Osteocyte (in vitro differentiated cells): ENCODE results near the gene MCRIP2. TPM values are rescaled to one million over a fixed set of nuclear protein-coding genes. Genes with fewer than 3 reads are reported as not detected.

ENCODE experiments used
- DNase-seq: peaks from one replicate; pipeline ENCODE4 v3.0.0; 2021; ENCODE audit warnings: mixed read lengths; ENCODE audit not compliant: unreplicated experiment; ENCODE audit errors: extremely low spot score
- H3K27ac Mint-ChIP-seq: one replicate; pipeline ENCODE4 v1.8.0; 2021; ENCODE audit warnings: mild to moderate bottlenecking, mixed read lengths; ENCODE audit not compliant: unreplicated experiment
- H3K27me3 Mint-ChIP-seq: one replicate; pipeline ENCODE4 v1.8.0; 2021; ENCODE audit warnings: mixed read lengths; ENCODE audit not compliant: unreplicated experiment
- H3K36me3 Mint-ChIP-seq: one replicate; pipeline ENCODE4 v1.8.0; 2021; ENCODE audit warnings: mixed read lengths; ENCODE audit not compliant: unreplicated experiment
- H3K4me1 Mint-ChIP-seq: one replicate; pipeline ENCODE4 v1.8.0; 2021; ENCODE audit warnings: mixed read lengths; ENCODE audit not compliant: unreplicated experiment
- H3K4me3 Mint-ChIP-seq: one replicate; pipeline ENCODE4 v1.8.0; 2021; ENCODE audit warnings: mild to moderate bottlenecking, moderate library complexity, mixed read lengths; ENCODE audit not compliant: unreplicated experiment
- H3K9me3 Mint-ChIP-seq: one replicate; pipeline ENCODE4 v1.8.0; 2021; ENCODE audit warnings: mixed read lengths; ENCODE audit not compliant: unreplicated experiment
- long read RNA-seq: library from polyadenylated mRNA; unstranded; transcript quantifications from one replicate; pipeline ENCODE4 v2.0.0, GENCODE V29; 2021
- total RNA-seq: library from RNA; stranded (reverse); gene quantifications from 2 replicates; pipeline ENCODE4 v1.2.1, GENCODE V29; 2021
- TF ChIP-seq, protein P1 (sequence below): fragments of 200-600 bp; sonication (generic); IDR thresholded peaks from 2 replicates; pipeline ENCODE4 v1.5.0; 2021; ENCODE audit warnings: antibody characterized with exemption, mild to moderate bottlenecking, moderate library complexity

Gene MCRIP2, protein sequence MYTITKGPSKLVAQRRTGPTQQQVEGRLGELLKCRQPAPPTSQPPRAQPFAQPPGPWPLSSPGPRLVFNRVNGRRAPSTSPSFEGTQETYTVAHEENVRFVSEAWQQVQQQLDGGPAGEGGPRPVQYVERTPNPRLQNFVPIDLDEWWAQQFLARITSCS
- 11.3 and 14.8 TPM in 2 replicates for total RNA-seq
- long read RNA-seq, result 0 reads

GRCh38 chr16:641326-642188, at the start of gene MCRIP2:
TSS of gene MCRIP2 (plus strand) at chr16:641828. CDS start at chr16:641992, 164 bp downstream.
- H3K27ac Mint-ChIP-seq, result no peak within 1 kb of the TSS
- peak within 1 kb of the TSS; percentile 61 for H3K4me3 Mint-ChIP-seq
- no peaks in the 10 kb centered on the region for H3K27me3 Mint-ChIP-seq
- TF ChIP-seq, protein P1, sequence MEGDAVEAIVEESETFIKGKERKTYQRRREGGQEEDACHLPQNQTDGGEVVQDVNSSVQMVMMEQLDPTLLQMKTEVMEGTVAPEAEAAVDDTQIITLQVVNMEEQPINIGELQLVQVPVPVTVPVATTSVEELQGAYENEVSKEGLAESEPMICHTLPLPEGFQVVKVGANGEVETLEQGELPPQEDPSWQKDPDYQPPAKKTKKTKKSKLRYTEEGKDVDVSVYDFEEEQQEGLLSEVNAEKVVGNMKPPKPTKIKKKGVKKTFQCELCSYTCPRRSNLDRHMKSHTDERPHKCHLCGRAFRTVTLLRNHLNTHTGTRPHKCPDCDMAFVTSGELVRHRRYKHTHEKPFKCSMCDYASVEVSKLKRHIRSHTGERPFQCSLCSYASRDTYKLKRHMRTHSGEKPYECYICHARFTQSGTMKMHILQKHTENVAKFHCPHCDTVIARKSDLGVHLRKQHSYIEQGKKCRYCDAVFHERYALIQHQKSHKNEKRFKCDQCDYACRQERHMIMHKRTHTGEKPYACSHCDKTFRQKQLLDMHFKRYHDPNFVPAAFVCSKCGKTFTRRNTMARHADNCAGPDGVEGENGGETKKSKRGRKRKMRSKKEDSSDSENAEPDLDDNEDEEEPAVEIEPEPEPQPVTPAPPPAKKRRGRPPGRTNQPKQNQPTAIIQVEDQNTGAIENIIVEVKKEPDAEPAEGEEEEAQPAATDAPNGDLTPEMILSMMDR, result no peak
- peaks cover 14% of the 10 kb centered on the region for H3K4me1 Mint-ChIP-seq
- H3K9me3 Mint-ChIP-seq, result no peaks in the 10 kb centered on the region
- DNase-seq, result no peak
- no peaks in the 10 kb centered on the region for H3K36me3 Mint-ChIP-seq

DNA sequence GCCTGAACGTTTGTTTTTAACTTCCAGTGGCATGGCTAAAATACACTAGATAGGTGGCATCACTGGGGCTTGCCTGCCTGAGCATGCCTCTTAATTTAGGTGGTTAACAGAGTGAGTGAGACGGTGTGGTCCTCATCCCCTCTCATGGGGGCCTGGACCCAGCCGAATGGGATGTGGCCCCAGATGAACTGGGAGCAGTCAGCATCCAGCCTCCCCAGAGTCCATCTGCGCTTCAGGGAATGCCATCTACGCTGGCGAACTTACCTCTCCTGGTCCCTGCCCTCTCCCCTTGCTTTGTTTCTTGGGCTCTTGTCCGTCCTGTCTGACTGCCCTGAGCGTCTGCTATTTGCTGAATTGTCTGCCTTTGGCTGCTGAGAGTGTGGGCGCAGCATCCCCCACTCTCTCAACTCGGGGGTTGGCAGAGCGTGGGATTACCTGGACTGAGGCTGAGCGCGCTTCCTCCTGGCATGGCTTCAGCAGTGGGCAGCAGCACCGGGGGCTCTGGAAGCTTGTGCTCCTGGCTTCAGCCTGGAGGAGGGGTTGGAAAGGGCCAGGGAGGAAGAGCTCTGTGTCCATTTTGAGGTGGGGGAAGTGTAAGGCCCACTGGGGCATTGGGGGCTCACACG, 49.6 kb upstream of the MCRIP2 start:
- H3K9me3 Mint-ChIP-seq, result no peaks in the 10 kb centered on the region
- H3K4me3 Mint-ChIP-seq, result no peak overlapping the region
- peaks cover 37% of the 10 kb centered on the region for H3K4me1 Mint-ChIP-seq
- H3K27me3 Mint-ChIP-seq, result no peaks in the 10 kb centered on the region
- TF ChIP-seq, protein P1, result no peak
- peaks cover 13% of the 10 kb centered on the region for H3K36me3 Mint-ChIP-seq
- H3K27ac Mint-ChIP-seq, result no peak overlapping the region
- no peak for DNase-seq

DNA sequence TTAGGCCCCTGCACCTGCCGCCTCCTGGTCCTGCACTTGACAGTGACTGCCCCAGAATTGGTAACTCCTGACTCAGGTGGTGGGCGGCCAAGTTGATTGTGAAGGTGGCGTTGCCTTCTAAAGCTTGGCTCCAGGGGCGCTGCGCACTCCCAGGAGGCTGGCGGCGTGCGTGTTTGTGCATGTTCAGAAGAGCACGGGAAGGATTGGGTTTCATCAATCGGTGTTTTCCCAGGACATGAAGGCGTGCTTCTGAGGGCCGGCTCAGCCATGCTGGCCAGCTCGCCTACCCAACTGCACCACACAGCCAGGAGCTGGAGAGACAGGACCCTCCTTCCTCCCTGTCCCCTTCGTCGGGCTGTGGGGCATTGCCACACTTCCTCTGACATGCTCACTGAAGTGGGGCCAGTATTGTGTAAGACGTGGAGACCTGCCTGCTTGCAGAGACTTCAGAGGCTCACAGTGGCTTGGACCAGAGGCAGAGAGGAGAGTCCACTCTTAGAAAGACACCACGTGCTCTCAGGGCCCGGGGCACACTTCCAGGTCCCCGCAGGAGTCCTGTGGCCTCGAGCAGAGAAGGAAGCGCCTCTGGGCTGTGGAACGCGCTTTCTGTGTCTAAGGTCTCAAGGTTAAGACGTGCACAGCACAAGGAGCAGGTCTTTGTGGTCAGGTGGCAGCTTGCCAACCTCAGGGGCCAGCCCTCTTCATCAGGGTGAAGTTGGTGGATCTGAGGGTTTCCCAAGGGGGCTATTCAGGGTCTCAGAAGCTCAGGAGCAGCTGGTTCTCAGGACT, 48.9 kb upstream of the MCRIP2 start:
- Mint-ChIP-seq H3K27ac (no peak overlapping the region), H3K36me3 (peaks cover 13% of the 10 kb centered on the region), H3K27me3 (no peaks in the 10 kb centered on the region), H3K4me3 (no peak overlapping the region), H3K9me3 (no peaks in the 10 kb centered on the region), H3K4me1 (peaks cover 34% of the 10 kb centered on the region)
- no peak for DNase-seq
- TF ChIP-seq, protein P1, result no peak

GRCh38 chr16:593406-593805, 48.2 kb upstream of the MCRIP2 start:
- TF ChIP-seq, protein P1, result no peak
- DNase-seq, result no peak
- peaks cover 28% of the 10 kb centered on the region for H3K4me1 Mint-ChIP-seq
- H3K27ac Mint-ChIP-seq, result peak overlapping the region; percentile 61
- no peaks in the 10 kb centered on the region for H3K27me3 Mint-ChIP-seq
- no peak overlapping the region for H3K4me3 Mint-ChIP-seq
- peaks cover 13% of the 10 kb centered on the region for H3K36me3 Mint-ChIP-seq
- H3K9me3 Mint-ChIP-seq, result no peaks in the 10 kb centered on the region
